ENCODE results near the gene ELF5. TPM values are rescaled to one million over a fixed set of nuclear protein-coding genes. Genes with fewer than 3 reads are reported as not detected.
A peak's percentile ranks its signal among the peaks of the same experiment; 100 is the strongest.

ELF5 gene
- total RNA-seq, 1 experiment from 2014 or later, result not detected

DNA sequence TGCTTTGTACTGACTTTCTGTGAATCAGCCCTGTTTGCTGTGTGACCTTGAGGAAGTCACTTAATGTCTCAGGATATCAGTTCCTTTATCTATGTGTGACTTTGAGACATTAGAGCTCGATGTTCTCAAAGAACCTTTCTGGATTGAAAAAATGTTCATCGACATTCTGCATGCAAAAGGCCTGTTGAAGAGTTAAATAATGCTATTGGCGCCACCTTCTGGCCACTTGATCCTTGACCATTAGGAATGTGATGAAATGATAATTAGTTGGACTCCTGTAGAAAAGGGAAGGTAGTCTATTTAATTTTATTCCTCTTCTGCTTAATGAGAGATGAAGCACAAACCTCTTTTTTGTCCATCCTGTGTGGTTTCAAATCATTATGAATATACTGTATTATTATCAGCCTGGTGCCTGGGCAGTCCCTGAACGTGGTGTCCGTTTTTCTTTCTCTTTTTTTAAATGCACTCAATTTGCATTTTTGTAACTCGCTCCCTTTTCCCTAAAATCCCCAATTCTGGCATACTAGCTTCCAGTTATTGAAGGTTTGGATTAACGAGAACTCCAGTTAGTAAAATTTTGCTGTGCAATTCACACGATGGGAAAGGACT lies 20.7 kb downstream of the ELF5 start:
- DNase-seq, result peak; percentile 39 to 79
- Histone ChIP-seq H3K27me3 (peaks cover 20% of the 10 kb centered on the region), H3K4me3 (no peak overlapping the region), H3K27ac (no peak overlapping the region), H3K9me3 (replicated peaks) (no peaks in the 10 kb centered on the region), H3K4me1 (no peaks in the 10 kb centered on the region), H3K36me3 (no peaks in the 10 kb centered on the region)

DNA sequence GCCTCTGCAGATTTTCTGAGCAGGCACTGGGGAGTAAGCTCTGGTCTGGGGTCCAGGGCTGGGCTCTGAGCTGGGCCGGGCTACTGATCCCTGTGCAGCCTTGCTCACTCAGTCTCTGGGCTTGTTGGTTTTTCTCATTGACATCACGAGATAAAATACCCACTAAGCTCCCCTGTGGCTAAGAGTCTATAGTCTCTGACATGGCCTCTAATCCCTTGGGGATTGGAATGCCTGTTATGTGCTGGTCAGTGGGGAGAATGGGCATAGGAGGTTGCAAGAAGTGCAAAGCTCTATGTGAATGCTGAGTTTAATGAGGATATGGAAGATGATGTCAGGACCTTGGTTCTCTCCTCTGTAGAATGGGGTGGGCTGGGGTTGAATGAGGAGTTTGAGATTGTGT lies 23.3 kb downstream of the ELF5 start:
- H3K36me3 ChIP-seq, result no peaks in the 10 kb centered on the region
- peaks cover 5% of the 10 kb centered on the region; the same call in 1 of the 2 replicates for H3K27me3 ChIP-seq
- H3K9me3 ChIP-seq (replicated peaks), result no peaks in the 10 kb centered on the region
- no peaks in the 10 kb centered on the region for H3K4me1 ChIP-seq
- no peak overlapping the region for H3K27ac ChIP-seq
- no peak overlapping the region for H3K4me3 ChIP-seq
- no peak for DNase-seq

DNA sequence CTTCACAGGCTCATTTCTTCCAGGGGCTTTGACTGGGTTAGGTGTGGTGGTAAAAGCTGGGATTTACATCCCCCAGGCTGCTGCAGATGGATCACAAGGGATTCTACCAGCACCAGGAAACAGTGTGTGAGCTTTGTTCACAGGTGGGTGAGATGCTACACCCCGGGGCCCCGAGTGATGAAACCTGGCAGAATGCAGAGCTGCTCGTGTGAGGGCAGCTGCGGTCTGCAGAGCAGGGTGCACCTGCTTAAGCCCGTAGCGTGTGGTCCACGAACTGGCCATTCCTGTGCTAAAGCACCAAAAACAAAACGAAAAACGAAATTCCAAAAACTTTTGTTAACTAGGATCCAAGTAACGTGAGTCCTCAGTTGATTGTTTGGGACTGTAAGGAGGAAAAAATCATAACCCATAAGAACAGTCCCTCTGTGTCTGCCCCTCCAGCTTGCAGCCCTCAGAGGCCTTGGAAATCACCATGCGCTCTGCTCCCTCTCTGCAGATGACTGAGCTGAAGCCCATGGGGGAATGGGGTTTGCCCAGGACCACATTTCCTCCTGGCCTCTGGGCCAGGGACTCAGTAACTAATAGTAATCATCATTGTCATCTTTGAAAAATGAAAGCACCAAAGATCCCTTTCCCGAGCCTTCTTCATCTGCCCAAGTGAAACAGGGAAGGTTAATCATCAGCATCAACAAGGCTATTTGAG lies 24.6 kb downstream of the ELF5 start:
- no peak for DNase-seq
- Histone ChIP-seq H3K27ac (no peak overlapping the region), H3K9me3 (replicated peaks) (no peaks in the 10 kb centered on the region; the same call in 1 of the 2 replicates)

DNA sequence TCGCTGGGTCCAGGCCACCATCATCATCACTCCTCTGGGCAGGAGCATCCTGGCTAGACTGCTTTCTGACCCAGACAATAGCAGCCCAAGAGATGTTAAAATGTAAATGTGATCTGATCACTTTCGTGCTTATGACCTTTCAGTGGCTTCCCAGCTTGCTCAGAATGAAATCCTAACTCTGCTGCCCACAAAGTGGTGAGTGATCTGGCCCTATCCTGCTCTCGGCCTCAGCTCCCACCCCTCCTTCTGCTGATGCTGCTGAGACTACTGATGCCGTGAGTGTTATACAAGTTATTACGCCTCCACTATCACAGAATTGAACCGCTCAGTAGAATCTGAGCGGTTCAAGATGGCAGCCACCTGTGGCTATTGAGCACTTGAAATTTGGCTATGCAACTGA lies 26.2 kb downstream of the ELF5 start:
- H3K4me3 ChIP-seq, result no peak overlapping the region
- H3K27me3 ChIP-seq, result no peaks in the 10 kb centered on the region
- no peaks in the 10 kb centered on the region for H3K4me1 ChIP-seq
- DNase-seq, result no peak
- H3K9me3 ChIP-seq (replicated peaks), result peaks cover 3% of the 10 kb centered on the region; the same call in 1 of the 2 replicates
- no peaks in the 10 kb centered on the region for H3K36me3 ChIP-seq
- no peak overlapping the region for H3K27ac ChIP-seq

More for the DNA sequence above, 24.6 kb downstream of the ELF5 start:
- no peaks in the 10 kb centered on the region for H3K36me3 ChIP-seq
- H3K27me3 ChIP-seq, result no peaks in the 10 kb centered on the region
- H3K4me3 ChIP-seq, result no peak overlapping the region
- no peaks in the 10 kb centered on the region for H3K4me1 ChIP-seq

GRCh38 chr11:34483106-34483874 lies 30.3 kb downstream of the ELF5 start:
- H3K27ac ChIP-seq, result no peak overlapping the region
- no peaks in the 10 kb centered on the region for H3K27me3 ChIP-seq
- H3K4me1 ChIP-seq, result 0 out of 2 replicates have a peak, but pooled peaks cover 4% of the 10 kb centered on the region
- H3K9me3 ChIP-seq (replicated peaks), result peaks cover 3% of the 10 kb centered on the region; the same call in 1 of the 2 replicates
- H3K36me3 ChIP-seq, result no peaks in the 10 kb centered on the region
- H3K4me3 ChIP-seq, result no peak overlapping the region
- DNase-seq, result no peak

DNA sequence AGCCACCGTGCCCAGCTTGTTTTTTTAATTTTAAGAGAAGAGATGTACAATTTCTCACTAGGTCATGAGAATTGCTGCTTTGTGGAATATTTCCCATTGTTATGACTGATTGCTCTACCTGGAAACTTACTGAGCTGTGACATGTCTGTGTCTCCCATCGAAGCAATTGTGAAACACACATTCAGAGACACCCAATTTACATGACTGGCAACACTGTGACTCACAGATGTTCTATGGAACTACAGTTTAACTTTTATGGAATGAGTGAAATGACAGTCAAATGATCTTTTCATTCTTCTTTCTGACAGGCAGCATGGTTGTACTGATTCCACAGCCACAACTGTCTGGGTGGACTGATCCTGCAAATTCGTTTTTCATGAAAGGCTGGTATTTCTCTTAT lies 32.3 kb downstream of the ELF5 start:
- no peaks in the 10 kb centered on the region for H3K27me3 ChIP-seq
- H3K9me3 ChIP-seq (replicated peaks), result peaks cover 3% of the 10 kb centered on the region; the same call in 1 of the 2 replicates
- no peak overlapping the region for H3K4me3 ChIP-seq
- H3K4me1 ChIP-seq, result 0 out of 2 replicates have a peak, but pooled peaks cover 4% of the 10 kb centered on the region
- no peak for DNase-seq
- no peak overlapping the region for H3K27ac ChIP-seq
- H3K36me3 ChIP-seq, result no peaks in the 10 kb centered on the region

DNA sequence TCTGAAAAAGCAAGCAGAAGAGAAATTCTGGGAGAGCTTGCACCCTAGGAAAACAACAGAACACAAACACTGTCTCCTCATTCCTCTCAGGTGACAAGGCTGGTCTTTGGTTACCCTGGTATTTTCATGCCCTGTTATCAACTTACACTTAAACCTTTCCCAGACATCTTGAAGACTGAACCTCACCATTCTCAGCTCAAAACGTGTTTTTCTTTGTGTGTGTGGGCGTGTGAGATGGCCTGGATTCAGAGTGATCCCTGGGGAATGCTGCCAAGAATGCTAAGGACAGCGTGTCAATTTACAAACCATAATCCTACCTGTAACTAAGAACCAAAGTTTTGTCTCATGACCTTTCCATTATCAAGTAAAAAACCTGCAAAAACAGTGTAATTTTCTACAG lies 33.3 kb downstream of the ELF5 start:
- Histone ChIP-seq H3K27ac (no peak overlapping the region), H3K36me3 (no peaks in the 10 kb centered on the region), H3K4me3 (no peak overlapping the region), H3K9me3 (replicated peaks) (peaks cover 3% of the 10 kb centered on the region; the same call in 1 of the 2 replicates), H3K27me3 (no peaks in the 10 kb centered on the region), H3K4me1 (0 out of 2 replicates have a peak, but pooled peaks cover 4% of the 10 kb centered on the region)
- DNase-seq, result peak in 1 of 2 experiments; percentile 19

GRCh38 chr11:34478845-34479663 lies 34.5 kb downstream of the ELF5 start:
- H3K4me1 ChIP-seq, result 0 out of 2 replicates have a peak, but pooled peaks cover 4% of the 10 kb centered on the region
- H3K27ac ChIP-seq, result no peak overlapping the region

GRCh38 chr11:34476849-34477248 lies 36.7 kb downstream of the ELF5 start:
- H3K36me3 ChIP-seq, result no peaks in the 10 kb centered on the region
- H3K4me3 ChIP-seq, result no peak overlapping the region
- 0 out of 2 replicates have a peak, but pooled peaks cover 4% of the 10 kb centered on the region for H3K4me1 ChIP-seq
- DNase-seq, result no peak
- no peaks in the 10 kb centered on the region for H3K27me3 ChIP-seq
- H3K27ac ChIP-seq, result no peak overlapping the region
- no peaks in the 10 kb centered on the region for H3K9me3 ChIP-seq (replicated peaks)

More at GRCh38 chr11:34478845-34479663, 34.5 kb downstream of the ELF5 start:
- Histone ChIP-seq H3K36me3 (no peaks in the 10 kb centered on the region), H3K27me3 (no peaks in the 10 kb centered on the region), H3K9me3 (replicated peaks) (0 out of 2 replicates have a peak, but pooled peaks cover 3% of the 10 kb centered on the region), H3K4me3 (no peak overlapping the region)
- no peak for DNase-seq

GRCh38 chr11:34475656-34476055 lies 37.9 kb downstream of the ELF5 start:
- H3K27ac ChIP-seq, result no peak overlapping the region
- H3K9me3 ChIP-seq (replicated peaks), result no peaks in the 10 kb centered on the region
- H3K36me3 ChIP-seq, result peaks cover 7% of the 10 kb centered on the region; the same call in 1 of the 2 replicates
- H3K4me1 ChIP-seq, result 0 out of 2 replicates have a peak, but pooled peaks cover 4% of the 10 kb centered on the region
- H3K27me3 ChIP-seq, result no peaks in the 10 kb centered on the region
- DNase-seq, result no peak
- no peak overlapping the region for H3K4me3 ChIP-seq

DNA sequence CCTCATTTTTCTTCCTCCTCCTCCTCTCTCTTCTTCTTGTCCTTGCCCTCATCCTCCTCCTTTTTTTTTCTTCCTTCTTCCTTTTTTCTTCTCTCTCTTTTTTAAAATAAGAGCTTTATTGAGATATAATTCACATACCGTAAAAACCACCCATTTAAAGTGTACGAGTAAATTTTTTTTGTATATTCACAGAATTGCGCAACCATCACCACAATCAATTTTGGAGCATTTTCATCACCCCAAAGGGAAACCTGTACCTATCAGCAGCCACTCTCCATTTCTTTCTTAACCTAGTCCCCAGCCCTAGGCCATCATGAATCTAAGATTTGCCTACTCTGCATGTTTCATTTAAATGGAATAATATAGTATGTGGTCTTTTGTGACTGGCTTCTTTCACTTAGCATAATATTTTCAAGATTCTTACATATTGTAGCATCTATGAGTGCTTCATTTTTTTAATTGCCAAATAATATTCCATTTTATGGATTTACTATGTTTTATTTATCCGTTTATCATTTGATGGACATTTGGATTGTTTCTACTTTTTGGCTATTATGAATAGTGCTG lies 39.9 kb downstream of the ELF5 start:
- Histone ChIP-seq H3K27me3 (no peaks in the 10 kb centered on the region), H3K9me3 (replicated peaks) (no peaks in the 10 kb centered on the region), H3K4me1 (no peaks in the 10 kb centered on the region), H3K27ac (no peak overlapping the region), H3K4me3 (no peak overlapping the region), H3K36me3 (peaks cover 8% of the 10 kb centered on the region)
- DNase-seq, result no peak

DNA sequence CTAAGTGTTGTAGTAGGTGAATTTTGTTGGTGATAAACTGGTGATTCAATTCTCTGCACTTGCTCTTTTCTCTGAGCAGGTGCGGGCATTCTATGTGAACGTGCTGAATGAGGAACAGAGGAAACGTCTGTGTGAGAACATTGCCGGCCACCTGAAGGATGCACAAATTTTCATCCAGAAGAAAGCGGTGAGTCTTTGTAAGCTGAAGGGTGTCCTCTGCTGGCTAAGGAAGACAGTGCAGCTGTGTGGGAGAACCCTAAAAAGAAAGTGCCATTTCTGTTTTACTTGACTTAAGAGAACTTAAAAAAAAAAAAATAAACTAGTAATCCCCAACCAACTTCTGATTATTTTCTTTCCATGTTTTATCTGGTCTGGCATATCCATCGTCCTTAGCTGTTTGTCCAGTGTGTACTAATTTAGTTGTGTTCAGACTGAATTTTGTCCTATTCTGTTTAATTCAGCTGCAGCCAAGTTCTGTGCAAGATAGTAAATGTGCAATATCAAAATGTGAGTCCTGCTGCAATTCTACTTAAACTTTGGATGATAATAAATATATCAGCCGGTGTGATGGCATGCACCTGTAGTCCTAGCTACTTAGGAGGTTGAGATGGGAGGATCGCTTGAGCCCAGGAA lies 45.3 kb downstream of the ELF5 start:
- peak in 1 of 2 experiments; percentile 36 for DNase-seq
- Histone ChIP-seq H3K4me3 (no peak overlapping the region), H3K27me3 (no peaks in the 10 kb centered on the region), H3K9me3 (replicated peaks) (0 out of 2 replicates have a peak, but pooled peaks cover 3% of the 10 kb centered on the region), H3K4me1 (no peaks in the 10 kb centered on the region), H3K27ac (no peak overlapping the region), H3K36me3 (peaks cover 26% of the 10 kb centered on the region)

DNA sequence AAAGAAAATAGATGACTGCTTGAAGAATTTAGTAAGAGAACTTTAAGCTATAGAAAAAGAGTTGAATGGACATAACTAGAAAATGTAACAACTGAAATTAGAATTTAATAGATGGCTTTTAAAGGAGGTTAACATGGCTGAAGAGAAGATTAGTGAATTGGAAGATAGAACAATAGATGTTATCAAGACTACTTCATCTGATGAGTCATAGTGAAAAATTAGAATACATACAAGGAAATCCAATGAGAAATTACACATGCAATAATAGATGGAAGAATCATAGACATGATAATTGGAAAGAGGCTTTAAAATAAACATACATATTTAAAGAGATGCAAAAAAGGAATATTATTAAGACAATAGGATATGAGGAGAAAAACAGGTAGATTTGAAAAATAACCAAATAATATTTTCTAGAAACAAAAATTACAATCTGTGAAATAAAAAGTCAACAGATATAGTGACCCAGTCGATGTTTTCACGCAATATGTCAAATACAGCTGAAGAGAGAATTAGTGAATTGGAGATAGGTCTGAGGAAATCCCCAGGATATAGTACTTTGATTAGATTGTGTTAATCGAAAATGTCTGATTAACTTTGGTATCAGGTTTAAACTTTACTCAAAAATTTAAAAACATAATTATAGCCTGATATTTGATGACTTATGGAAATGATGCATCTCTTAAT lies 46.6 kb downstream of the ELF5 start:
- H3K27ac ChIP-seq, result no peak overlapping the region
- H3K9me3 ChIP-seq (replicated peaks), result 0 out of 2 replicates have a peak, but pooled peaks cover 3% of the 10 kb centered on the region
- H3K4me3 ChIP-seq, result no peak overlapping the region
- peaks cover 31% of the 10 kb centered on the region for H3K36me3 ChIP-seq
- no peaks in the 10 kb centered on the region for H3K4me1 ChIP-seq
- no peaks in the 10 kb centered on the region for H3K27me3 ChIP-seq
- DNase-seq, result no peak

All from SJCRH30 (cell line).